Measurements from ENCODE around the gene GLG1. TPM values are rescaled to one million over a fixed set of nuclear protein-coding genes. Genes with fewer than 3 reads are reported as not detected.
A peak's percentile ranks its signal among the peaks of the same experiment; 100 is the strongest.

GLG1 gene
- total RNA-seq (2014; rRNA removed), result 75.9 and 81.7 TPM in 2 replicates
- polyA plus RNA-seq (2012), result 56.8 TPM

DNA sequence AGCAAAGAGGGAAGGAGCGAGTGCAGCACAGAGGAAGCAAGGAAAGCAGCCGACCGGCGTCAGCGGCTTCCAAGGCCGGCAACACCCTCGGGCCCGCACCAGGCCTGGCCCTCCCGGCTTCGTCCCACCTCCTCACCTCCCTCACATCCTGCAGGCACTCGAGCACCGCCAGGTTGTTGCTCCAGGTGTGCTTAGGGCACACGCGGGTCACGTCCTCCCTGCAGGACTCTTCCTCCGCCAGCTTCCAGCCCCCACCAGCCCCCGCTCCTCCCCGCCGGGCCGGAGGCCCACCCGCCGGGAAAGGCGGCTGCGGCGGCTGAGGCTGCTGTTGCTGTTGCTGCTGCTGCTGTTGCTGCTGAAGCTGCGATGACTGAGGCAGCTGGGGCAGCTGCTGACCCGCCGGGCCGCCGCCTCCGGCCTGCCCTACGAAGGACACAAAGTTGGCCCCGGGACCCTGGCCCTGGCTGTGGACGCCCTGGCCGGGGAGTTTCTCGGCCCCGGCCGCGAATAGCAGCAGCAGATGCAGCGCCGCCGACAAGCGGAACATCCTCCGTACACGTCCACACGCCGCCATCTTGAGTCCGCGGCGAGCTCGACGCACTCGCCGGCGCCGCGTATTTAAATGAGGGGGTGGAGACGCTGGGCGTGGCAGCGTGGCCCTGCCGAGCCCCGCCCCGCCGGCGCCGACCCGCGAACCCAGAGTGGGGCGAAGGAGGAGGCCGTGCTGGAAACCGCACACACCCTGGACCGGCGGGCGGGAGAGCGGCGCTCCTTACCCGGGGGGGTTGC lies at the start of gene GLG1:
TSS of gene GLG1 (minus strand) at position 594 of the 789 bp plus-strand sequence. CDS start at position 574, 20 bp downstream.
- peak; percentile 89 for DNase-seq (ENCODE audit: low read depth)

DNA sequence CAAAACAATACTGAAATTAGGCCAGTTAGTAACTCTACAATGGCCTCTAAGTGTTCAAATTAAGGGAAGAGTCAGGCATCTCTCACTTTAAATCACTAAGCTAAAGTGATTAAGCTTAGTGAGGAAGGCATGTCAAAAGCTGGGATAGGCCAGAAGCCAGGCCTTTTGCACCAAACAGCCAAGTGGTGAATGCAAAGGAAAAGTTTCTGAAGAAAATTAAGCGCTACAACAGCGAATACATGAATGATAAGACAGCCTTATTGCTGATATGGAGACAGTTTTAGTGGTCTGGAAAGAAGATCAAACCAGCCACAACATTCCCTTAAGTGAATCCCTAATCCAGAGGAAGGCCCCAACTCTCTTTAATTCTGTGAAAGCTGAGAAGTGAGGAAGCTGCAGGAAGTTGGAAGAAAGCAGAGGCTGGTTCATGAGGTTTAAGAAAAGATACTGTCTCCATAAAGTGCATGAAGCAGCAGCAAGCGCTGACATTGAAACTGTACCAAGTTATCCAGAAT lies 47.7 kb upstream of the GLG1 start:
- DNase-seq (ENCODE audit: low read depth), result no peak

DNA sequence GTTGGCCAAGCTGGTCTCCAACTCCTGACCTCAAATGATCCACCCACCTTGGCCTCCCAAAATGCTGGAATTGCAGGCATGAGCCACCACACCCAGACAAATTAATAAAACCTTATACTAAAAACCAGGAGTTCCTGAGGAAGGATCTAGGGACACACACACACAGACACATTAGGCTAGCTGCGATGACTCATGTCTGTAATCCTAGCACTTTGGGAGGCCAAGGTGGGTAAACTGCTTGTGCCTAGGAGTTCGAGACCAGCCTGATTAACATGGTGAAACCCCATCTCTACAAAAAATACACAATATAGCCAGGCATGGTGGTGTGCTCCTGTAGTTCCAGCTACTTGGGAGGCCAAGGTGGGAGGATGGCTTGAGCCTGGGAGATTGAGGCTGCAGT lies 46.0 kb upstream of the GLG1 start:
- peak; percentile 54 for DNase-seq (ENCODE audit: low read depth)

DNA sequence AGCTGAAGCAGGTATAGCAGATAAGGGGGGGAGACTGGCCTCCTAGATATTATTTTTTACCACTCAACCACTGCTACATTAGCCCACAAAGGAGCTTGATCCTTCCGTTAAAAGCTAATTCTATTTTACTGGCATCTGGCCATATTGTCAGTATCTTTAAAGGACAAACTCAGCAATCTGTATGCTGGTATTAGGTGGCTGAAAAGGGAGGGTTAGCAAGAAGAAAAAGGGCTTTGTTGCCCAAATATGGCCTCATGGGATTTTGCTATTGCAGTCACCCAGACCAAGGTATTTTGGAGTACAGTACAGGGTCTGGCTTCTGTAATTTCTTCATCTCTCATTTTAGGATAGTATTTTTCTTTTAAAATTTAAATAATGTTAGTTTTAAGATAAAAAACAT lies 45.3 kb upstream of the GLG1 start:
- DNase-seq (ENCODE audit: low read depth), result no peak

DNA sequence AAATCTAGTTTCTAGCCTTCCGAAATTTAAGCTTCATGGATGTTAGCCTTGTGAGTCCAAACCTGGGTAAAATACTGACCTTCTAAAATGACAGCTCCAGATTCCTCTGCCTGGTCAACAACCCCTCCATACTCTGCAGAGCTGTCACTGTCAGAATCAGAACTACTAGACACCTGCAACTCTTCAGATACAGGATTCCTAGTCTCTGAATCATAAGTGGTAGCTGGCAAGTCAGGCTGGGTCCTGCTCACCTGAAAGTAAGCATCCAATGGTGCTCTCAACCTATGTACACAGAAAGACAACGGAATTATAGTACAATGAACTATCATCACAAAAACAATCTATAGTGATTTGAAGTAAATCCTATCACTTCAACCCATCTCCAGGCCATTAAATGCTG lies 44.9 kb upstream of the GLG1 start:
- DNase-seq (ENCODE audit: low read depth), result no peak

DNA sequence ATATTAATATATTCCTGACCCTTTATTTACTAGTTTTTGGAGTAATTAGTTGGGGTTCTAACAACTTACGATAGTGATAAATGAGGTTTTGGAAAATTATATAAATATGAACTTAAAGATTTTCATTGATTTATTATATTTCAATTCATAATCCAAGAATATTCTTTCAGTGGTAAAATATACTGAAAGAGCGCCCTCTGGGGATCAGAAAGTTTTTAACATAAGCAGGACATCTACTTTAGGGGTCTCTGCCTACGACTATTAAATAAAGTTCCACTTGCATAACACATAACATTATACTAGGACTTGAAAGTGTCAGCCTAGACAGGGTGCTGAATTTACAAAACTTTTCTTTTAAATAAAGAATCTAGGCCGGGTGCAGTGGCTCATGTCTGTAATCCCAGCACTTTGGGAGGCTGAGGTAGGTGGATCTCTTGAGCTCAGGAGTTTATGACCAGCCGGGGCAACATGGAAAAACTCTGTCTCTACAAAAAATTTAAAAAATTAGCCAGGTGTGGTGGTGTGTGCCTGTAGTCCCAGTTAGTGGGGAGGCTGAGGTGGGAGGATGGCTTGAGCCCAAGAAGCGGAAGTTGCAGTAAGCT lies 44.2 kb upstream of the GLG1 start:
- DNase-seq (ENCODE audit: low read depth), result no peak

DNA sequence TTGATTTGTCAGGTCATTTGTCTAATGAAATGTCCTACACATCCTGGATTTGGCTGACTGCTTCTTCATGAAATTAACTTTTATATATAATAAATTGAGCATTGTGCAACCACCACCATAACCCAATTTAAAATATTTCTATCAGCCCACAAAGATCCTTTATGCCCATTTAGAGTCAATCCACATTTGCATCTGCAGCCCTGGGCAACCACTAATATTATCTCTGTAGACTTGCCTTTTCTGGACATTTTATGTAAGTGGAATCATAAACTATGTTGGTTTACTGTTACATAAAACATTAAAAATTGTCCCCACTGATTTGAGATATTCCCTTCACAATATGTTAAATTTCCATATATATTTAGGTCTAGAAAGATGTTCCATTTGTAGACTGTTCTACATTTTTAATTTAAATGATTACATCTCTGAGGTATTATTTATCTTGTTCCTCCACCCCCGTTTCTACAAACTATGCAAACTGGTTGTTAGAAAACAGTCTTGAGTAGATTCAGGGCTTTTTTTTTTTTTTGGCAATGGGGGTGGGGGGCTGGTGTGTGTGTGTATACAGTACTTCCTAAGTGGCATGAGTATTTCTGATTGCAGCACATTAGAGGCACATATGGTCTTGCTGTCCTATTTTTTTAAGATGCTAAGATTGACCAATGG lies 43.1 kb upstream of the GLG1 start:
- DNase-seq (ENCODE audit: low read depth), result no peak

DNA sequence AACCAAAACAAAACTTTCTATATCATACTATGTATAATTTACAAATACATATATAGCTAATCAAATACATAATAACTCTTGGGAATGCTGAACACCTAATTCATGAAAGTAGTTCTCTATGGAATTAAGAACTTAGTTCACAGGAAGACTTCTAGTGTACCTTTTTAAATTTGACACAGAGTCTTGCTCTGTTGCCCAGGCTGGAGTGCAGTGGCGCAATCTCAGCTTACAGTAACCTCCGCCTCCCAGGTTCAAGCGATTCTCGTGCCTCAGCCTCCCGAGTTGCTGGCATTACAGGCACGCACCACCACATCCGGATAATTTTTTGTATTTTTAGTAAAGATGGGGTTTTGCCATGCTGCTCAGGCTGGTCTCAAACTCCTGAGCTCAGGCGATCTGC lies 35.1 kb upstream of the GLG1 start:
- no peak for DNase-seq (ENCODE audit: low read depth)

DNA sequence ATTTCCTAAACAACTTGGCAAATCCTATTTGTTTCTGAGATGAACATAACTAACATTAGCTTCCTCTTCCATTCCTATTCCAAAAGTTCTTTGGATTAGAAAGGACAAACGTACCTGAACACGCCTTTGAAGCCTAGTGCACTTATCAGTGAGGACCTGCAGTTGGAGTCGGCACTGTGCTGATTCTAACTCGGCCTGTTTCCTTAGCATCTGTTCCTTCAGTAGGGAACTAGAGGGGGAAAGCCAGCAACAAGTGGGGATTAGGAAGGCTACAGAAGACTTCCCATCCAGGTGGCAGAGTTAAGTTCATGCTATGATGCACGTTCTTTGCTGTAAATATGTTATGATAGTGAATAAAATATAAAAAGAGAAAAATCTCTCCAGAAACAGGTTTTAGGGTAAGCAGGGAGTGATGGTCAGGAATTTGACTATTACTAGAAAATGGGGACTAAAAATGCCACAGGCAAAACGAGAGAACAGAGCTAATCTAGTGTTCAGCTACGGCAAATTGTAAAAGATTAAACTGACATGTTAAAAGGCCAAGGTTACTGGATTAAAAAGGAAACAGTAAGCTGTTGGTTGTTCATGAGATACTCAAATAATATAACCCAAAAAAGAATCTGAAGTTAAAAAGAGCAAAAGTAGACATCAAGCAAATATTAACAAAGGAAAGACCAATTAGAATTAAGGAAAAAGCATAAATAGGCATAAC lies 31.0 kb upstream of the GLG1 start:
- no peak for DNase-seq (ENCODE audit: low read depth)

DNA sequence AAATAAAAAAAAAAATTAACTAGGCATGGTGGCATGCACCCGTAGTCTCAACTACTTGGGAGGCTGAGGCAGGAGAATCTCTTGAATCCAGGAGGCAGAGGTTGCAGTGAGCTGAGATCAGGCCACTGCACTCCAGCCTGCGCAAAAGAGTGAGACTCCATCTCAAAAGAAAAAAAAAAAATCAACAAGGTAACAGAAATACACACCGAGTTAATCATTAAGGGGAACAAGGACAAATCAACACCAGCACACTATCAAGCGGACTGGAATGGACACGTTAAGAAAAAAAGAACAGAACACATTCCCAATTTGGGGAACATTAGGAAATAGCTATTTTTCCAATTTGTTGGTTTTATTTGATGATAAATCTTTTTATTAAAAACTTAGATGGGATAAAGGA lies 28.4 kb upstream of the GLG1 start:
- DNase-seq (ENCODE audit: low read depth), result no peak

DNA sequence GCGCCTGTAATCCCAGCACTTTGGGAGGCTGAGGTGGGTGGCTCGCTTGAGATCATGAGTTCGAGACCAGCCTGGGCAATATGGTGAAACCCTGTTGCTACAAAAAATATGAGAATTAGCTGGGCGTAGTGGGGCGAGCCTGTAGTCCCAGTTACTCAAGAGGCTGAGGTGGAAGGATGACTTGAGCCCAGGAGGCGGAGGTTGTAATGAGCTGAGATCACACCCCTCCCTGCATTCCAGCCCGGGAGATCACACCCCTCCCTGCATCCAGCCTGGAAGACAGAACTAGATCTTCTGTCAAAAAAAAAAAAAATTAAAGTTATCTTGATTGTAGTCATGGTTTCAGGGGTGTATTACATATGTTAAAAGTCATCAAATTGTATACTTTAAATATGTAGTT lies 26.8 kb upstream of the GLG1 start:
- no peak for DNase-seq (ENCODE audit: low read depth)

DNA sequence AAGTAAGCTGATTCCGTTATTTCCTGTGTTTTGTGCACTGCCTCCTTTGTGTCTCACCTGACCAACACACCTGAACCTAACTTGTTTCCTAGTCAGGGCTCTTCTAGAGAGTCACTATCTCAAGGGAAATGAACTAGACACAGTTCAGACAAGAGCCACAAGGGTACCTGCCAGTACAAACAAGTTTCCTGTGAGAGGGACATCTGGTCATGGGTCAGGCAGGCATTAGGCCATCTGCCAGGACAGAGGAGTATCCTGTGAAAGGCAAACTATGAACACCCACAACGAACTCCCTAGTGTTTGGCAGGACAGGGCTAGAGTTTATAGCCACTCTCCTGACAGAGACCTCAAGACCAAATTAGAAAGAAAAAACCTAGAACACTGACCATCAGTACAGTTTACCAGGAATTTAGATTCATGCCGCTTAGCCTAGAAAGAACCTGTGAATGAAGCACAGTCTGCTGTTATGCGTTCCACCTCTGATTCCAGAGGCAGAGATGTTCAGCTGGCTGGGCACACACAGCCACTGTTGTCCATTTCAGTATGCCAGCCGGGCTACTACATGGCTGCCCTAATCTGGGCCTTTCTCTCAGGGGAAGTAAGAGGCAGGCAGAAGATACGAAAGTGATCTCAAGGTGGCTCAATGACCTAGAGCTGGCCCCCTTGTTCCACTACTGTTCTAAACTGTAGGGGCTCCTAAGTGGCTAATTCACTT lies 20.7 kb upstream of the GLG1 start:
- DNase-seq (ENCODE audit: low read depth), result peak; percentile 32

DNA sequence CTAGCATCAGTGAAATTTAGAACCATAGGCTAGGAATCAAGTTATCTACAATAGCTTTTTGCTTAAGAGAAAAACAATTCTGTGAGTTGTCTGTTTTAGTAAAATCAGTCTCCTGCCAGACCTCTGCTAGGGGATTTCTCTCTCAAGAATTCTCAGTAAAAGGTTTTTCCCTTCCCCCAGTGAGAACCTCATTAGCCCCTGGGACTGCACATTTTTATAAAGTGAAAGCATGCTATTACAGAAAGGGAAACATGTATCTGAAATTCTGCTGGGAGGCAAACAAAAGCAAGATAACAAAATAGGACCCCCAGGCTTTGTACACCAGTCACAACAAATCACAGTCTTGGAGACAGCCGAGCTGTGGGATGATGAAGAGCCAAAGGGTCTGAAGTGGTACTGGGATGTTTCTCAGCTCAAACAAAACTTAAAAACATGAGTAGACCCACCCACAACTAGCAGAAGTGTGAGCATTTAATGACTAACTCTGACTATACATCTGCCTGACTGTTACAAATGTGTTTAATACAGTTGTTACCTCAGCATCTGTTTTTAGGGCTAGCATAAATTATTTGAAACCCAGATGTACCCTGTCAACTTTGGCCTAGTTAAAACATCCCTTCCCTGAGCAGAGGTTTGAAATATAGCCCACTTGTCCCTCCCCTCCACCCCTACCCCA lies 20.0 kb upstream of the GLG1 start:
- DNase-seq (ENCODE audit: low read depth), result peak; percentile 46

DNA sequence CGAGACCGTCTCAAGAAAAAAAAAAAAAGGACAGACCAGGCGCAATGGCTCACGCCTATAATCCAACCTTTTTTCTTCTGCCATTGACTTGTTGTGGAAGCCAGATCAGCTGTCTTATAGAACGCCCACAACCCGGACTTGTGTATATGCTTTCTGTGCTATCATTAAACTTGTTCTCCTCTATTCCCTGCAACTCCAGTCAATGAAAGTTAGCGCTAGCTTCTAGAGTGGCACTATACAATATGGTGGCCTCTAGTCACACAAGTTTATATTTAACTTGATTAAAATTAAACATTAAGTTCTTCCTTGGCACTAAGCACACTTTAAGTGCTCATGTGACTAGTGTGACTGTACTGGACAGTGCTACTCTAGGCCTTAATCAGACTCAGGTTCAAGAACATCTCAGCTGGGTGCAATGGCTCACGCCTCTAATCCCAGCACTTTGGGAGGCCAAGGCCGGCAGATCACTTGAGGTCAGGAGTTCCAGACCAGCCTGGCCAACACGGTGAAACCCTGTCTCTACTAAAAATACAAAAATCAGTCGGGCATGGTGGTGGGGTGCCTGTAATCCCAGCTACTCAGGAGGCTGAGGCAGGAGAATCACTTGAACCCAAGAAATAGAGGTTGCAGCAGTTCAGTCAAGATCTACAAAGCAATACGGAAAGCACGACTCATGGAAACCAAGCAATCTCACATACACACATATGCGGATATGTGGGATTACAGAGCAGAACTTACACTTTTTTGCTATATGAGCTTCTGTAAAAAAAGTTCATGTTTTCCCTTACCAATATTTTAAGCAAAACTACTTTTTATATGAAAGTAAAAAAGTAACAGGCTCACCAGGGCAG lies 18.8 kb upstream of the GLG1 start:
- no peak for DNase-seq (ENCODE audit: low read depth)

DNA sequence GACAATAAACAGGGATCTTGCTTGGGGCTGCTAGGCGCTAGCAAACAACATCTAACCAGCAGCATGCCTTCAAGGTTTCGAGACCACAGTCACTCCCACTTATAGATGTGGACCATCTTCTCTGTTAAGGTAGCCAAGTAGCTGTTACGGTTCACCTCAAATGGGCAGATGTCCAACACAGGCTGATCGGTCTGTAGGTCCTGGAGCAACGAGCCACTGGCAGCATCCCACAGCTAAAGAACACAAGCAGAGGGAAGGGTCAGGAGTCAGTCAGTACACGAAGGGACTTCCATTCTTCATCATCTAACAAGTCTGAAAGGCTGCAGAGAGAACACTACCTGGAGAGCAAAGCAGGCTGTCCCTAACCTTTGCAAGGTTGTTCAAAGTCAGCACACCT lies 16.9 kb upstream of the GLG1 start:
- DNase-seq (ENCODE audit: low read depth), result no peak

DNA sequence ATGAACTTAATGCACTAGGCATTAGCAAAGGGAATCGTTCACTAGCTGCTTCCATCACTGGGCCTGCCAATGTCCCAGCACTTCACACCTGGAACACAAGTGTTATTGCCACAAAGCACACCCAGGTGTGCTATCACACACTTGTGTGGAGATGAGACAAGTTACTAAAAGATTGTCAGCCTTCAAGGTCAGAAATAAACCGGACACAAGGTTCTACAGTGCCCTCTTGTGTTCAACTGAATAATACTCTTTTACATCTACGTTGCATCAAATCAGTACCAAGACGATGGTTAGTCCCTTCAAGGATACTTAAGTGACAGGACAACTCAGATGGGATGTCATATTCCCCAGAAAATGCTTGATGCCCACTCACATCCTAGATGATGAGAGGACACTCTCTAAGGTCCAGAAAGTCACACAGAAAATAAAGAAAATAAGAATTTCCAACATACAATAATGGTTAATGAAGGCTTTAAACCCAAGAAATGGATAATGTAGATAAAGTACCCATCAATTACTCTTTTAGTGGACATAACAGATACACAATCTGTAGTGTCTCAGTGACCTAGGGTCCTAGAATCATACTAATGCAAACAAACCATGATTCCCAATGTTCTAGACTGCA lies 16.4 kb upstream of the GLG1 start:
- DNase-seq (ENCODE audit: low read depth), result peak; percentile 45

DNA sequence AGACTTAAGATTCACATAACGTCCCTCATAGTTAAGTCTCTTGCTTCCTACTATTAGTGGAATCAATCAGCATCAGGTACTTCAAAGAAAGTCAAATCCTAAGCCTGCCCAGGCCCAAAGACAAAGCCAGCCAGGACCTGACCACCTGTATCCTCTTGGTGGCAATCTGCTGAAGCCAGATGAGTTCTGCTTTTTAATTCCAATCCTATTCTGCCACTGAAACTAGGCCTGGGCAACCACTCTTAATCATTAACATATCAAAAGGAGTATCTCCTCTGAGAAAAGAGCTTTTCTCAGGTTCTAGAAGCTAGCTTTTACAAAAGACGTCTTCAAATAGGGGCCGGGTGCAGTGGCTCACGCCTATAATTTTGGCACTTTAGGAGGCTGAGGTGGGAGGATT lies 15.1 kb upstream of the GLG1 start:
- no peak for DNase-seq (ENCODE audit: low read depth)

DNA sequence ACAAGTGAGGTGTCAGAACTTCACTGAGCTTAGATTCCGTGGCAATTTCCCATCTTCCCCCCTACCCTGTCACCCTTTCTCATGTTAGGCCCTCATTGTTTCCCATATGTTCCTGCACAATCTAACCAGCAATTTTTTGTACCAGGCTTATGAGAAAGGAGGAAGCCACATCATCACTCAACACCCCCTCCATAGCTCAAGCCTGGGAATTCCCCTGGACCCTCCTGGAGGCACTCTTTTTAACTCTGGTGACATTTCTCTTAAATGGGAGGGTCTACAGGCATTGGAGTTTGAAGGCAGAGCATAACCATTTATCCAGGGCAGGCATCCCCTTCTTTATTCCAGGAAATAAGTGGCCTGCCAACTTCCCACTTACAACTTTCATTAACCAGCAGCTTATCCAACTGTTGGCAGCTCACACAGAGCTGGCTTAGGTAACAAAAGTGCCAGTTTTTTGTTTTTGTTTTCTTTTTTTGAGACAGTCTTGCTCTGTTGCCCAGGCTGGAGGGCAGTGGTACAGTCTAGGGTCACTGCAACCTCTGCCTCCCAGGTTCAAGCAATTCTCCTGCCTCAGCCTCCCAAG lies 10.4 kb upstream of the GLG1 start:
- no peak for DNase-seq (ENCODE audit: low read depth)

DNA sequence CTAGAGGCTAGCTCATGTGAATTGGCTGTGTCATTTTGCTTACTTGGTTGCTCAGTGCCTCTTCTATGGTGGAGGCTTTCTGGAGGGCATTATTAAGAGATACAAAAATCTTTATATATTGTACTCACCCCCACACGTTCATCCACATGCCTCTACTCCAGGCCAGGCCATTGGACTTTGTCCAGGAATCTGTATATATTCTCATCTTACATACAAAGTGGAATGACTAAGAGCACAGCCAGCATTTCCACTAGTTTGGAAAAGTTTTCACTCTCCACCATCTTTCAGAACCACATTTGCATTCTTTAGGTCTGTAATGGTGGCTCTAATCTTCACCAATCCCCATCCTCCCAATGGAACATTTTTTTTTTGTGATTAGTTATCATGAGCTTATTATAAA lies 4.8 kb upstream of the GLG1 start:
- peak; percentile 8 for DNase-seq (ENCODE audit: low read depth)

Measured in LHCN-M2 (cell line).